Ureter (tissue), 1 donor: Measurements from ENCODE around the gene KLF9. TPM values are rescaled to one million over a fixed set of nuclear protein-coding genes. Genes with fewer than 3 reads are reported as not detected.
"Not testable (repeated sequence)": the region's sequence is repeated elsewhere in the genome, so short reads cannot be mapped to it uniquely, and the experiment has no call there.

Source experiments
- DNase-seq: peaks from one replicate; pipeline ENCODE4 v3.0.0-alpha.2; 2020; ENCODE audit warnings: low spot score
- total RNA-seq: library from RNA; stranded (reverse); gene quantifications from one replicate; pipeline ENCODE4 v1.2.4, GENCODE V29; 2023
- donor health status: DM: yes; HTN: yes; CAD: no.

KLF9 gene
- total RNA-seq, 1 donor from 2014 or later = 64.5 TPM

DNA sequence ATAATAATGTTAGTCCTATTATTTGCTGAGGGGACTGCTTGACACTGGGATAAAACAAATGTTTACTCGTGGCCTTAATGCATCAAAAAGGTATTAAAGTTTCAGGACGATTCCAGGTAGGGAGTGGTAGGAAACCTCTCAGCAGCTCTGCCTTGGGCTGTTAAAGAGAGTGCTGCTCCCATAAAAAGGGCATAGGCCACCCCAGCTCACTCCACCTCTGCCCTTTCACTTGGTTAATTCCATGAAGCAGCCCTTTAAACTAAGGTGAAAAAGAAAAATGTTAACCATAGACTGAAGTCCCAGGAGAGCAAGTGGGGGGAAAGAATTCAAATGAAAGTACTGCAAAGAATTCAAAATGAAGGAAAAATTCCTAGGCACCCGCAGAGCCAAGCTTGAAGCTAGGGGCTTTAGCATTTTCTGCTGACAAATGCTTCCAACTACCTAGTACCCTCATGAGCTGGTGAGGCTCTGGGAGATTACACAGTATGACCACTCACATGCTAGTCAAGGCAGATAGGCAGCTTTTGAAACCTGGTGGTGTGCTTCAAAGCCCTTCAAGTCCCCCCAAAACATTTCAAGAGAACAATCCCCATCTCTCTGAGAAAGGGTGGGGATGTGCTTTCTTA lies 8.5 kb downstream of the KLF9 start:
- DNase-seq = no peak

- DNase-seq = no peak
These were observed 10.2 kb downstream of the KLF9 start for GRCh38 chr9:70404261-70404660.

GRCh38 chr9:70403618-70404025 lies 10.8 kb downstream of the KLF9 start:
- DNase-seq = no peak

GRCh38 chr9:70403166-70403565 lies 11.3 kb downstream of the KLF9 start:
- no peak for DNase-seq

- no peak for DNase-seq
These were observed 12.2 kb downstream of the KLF9 start for GRCh38 chr9:70402213-70402612.

- not testable (repeated sequence) for DNase-seq
These were observed 13.2 kb downstream of the KLF9 start for GRCh38 chr9:70401241-70401640.

- peak; percentile 10 for DNase-seq
These were observed 14.2 kb downstream of the KLF9 start for GRCh38 chr9:70400107-70400892.

DNA sequence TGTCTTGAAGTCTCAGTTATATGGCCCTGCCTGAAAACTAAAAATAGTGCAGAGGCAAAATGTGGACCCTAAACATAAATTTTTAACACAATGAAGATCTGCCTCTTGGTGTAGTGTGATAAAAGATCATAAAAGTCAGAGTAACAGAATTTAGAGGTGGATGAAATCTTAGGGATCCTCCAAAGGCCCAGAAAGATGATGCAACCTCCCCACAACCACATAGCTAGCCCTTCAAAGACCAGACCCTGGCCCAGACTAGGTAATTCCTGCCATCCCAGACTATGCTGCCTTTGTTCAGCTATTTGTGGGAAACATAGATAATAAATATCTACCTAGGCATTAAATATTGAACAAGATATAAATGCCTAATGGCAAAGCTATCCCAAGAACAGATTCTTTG lies 15.3 kb downstream of the KLF9 start:
- no peak for DNase-seq

DNA sequence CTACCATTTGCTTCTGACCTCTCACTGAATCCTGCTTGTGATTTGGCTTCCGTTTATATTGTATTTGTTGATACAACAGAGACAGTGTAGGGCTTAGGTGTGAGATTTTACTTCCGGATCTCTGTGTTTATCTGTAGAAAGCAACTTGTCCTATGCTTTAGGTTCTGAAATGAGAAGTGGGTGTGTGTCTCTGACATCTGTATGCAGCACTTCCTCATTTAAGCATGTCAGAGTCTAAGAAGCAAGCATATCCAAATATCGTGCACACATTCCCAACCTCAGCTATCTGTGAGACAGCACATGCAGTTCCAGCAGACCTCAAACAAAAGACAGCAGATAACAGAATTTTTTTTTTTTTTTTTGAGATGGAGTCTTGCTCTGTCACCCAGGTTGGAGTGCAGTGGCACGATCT lies 16.3 kb downstream of the KLF9 start:
- no peak for DNase-seq

DNA sequence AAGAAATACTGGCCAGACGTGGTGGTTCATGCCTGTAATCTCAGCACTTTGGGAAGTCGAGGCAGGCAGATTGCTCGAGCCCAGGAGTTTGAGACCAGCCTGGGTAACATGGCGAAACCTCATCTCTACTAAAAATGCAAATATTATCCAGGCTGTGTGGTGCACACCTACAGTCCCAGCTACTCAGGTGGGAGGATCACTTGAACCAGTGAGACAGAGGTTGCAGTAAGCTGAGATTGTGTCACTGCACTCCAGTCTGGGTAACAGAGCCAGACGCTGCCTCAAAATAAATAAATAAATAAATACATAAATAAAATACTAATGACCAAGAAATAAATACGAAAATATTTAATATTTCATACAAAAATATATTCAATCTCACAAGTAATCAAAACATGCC lies 18.8 kb downstream of the KLF9 start:
- no peak for DNase-seq

GRCh38 chr9:70392850-70393249 lies 21.6 kb downstream of the KLF9 start:
- no peak for DNase-seq

DNA sequence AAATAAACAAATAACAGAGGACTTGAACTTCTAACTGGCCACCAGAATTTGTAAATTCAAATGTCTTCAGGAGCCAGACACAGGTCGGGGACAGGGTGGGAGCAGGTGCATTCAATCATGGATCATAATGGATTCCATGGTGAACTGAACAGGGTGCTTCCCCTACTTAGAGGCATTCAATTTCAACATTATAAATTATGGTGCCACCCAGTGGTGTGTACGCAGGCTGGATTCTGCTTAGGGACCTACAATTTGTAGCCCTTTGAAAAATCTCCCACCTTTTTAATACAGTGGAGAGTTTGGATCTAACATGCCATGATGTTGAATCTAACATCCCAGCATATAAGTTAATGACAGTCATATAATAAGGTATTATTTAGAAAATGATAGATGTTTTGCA lies 22.3 kb downstream of the KLF9 start:
- no peak for DNase-seq

DNA sequence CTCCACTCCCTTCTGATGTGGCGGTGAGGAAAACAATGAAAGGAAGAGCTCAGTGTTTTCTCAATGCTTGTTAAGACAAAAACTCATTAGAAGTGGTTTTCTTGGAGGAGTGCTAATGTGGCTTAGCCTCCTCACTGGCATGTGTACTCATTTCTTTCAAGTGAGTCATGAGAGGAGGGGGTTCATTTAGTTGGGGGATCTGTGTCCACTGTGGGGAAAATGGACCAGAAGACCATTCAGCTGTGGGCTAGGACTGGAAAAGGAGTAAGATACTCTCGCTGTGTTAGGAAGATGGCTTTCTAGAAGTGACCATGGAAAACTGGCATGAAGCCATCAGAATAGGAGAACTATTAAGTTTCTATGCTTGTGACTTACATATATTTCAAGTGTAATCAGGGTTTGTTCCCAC lies 23.5 kb downstream of the KLF9 start:
- DNase-seq = no peak

DNA sequence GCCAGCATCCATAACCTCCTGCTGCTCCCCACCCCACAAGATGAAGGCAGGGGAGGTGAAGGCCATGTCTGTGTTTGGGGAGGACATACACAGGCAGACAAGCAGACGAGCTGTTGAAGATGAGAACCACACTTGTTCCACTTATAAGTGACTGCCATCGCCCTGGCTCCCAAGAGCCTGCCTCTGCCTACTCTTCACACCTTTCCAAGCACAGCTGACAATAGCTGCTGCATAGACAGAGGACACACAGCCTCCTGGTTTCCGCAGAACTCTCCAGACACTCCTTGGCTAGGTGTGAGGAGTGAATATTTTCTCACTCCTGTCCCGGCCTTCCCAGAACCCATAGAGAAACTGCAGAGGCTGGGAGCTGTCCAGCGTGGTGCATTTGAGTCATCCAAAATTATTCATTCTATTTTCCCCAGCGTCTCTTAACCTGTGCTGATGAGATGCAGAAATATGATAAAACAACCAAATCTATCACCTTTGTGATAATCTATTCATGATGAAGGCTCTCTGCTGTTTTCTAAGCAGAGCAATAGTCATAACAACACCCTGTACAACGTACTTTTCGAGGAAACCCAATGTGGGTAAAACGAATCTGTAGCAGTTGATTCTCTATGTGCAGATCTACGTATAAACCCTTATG lies 24.7 kb downstream of the KLF9 start:
- no peak for DNase-seq

DNA sequence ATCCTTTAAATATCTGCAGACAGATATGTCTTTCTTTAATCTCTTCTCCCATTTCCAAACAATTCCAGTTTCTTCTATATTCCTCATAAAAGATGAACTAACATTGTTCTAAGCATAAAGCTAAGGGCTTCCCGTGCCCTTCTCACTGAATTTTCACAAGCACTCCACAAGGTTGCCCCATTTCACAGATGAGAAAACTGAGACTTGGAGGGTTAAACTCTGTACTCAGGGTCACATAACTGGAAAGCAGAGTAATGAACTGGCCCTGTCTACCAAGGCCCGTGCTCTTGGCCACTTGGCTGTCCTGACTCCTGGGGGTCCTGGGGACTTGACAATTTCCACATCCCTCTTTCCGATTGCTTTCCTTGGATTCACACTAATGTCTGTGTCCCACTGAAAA lies 25.3 kb downstream of the KLF9 start:
- no peak for DNase-seq

DNA sequence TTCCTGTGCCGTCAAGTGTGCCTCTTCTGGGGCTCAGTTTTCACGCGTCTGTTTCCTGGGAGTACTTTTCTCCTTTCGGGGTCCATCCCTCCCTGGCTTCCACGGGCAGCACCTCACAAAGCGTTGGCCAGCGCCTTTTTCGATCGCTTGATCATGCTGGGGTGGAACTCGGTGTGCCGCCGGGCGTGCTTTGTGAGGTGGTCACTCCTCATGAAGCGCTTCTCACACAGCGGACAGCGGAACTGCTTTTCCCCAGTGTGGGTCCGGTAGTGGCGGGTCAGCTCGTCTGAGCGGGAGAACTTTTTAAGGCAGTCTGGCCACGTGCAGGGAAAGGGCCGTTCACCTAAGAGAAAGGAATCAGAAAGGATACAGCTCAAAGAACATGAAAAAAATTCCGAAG lies 26.8 kb downstream of the KLF9 start:
- no peak for DNase-seq

GRCh38 chr9:70385426-70385825 lies 29.0 kb downstream of the KLF9 start:
- no peak for DNase-seq

GRCh38 chr9:70382709-70383605 lies 31.5 kb downstream of the KLF9 start:
- DNase-seq = no peak

DNA sequence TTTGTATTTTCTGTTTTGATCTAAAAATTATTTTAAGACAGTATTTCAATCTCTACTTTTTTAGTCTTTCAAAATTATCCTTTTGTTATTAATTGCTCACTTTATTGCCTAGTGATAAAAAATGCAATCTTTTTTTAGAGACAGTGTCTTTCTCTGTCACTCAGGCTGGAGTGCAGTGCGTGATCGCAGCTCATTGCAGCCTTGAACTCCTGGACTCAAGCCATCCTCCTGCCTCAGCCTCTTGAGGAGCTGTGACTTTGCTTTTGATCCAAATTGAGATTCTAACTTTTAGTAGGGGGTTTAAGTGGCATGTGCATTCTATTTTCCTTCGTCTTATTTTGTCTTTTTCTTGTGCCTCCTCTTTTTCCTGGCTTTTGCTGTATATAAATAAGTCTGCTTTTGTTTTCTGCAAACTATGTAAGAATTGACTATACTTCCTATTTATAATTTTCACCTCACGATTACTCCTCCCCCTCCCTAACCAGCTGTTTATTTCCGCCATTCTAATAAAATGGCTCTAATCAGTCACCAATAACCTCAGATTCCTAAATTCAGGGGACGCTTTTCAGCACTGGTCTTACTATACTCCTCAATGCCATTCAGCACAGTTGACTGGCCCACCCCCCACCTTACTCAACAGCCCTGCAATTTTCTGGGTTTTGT lies 32.3 kb downstream of the KLF9 start:
- DNase-seq = no peak

DNA sequence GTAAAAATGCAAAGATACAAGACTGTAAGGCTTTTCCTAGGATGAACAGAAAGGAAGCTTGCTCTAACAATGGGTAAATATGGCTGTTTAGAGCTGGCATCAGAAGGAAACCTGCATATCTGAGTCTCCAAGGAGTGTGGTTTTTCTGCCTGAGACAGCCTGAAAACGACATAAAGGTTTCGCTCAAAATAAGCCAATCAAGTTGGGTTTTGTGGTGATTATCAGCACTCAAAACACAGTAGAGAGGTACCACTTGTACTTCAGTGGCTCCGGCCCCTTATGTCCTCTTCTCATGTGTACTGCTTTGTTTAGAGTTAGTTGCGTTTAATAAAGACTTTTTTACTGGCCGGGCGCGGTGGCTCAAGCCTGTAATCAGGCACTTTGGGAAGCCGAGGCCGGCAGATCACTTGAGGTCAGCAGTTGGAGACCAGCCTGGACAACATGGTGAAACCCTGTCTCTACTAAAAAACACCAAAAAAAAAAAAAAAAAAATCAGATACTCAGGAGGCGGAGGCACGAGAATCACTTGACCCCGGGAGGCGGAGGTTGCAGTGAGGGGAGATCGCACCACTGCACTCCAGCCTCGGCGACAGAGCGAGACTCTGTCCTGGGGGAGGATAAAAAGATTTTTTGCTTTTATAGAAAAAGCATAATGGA lies 39.4 kb downstream of the KLF9 start:
- no peak for DNase-seq
